HEK293T (cell line): Measurements from ENCODE around the gene AIFM3.

Source experiments
- CTCF ChIA-PET: fragments of 350-600 bp; formaldehyde crosslinking; extraction: SDS; loops from one replicate; lab custom pipeline; 2021; ENCODE audit warnings: antibody characterized with exemption, inconsistent platforms; lab: Yijun Ruan, JAX
- POLR2A ChIA-PET: fragments of 350-600 bp; formaldehyde crosslinking; extraction: SDS; loops from one replicate; lab custom pipeline; 2020; ENCODE audit warnings: antibody characterized with exemption, inconsistent platforms; lab: Yijun Ruan, JAX
- DNase-seq: peaks from one replicate; pipeline ENCODE4 v3.0.0; 2012; ENCODE audit warnings: mixed read lengths; ENCODE audit errors: extremely low spot score
- ARNT ChIP-seq: fragments of 450-650 bp; IDR thresholded peaks from 2 replicates; pipeline ENCODE4 v1.6.1; 2017; ENCODE audit warnings: mild to moderate bottlenecking
- BHLHE40 ChIP-seq: fragments of 450-650 bp; IDR thresholded peaks from 2 replicates; pipeline ENCODE4 v1.6.1; 2016; ENCODE audit warnings: mild to moderate bottlenecking, moderate library complexity, borderline replicate concordance
- CTBP1 ChIP-seq: fragments of 450-650 bp; IDR thresholded peaks from 2 replicates; pipeline ENCODE4 v1.6.1; 2016; ENCODE audit warnings: borderline replicate concordance
- ELF4 ChIP-seq: fragments of 450-650 bp; IDR thresholded peaks from 2 replicates; pipeline ENCODE4 v1.6.1; 2017; ENCODE audit warnings: antibody characterized with exemption
- FOXA1 ChIP-seq: fragments of 450-650 bp; IDR thresholded peaks from 2 replicates; pipeline ENCODE4 v1.6.1; 2016; ENCODE audit warnings: mild to moderate bottlenecking
- FOXK2 ChIP-seq: fragments of 450-650 bp; IDR thresholded peaks from 2 replicates; pipeline ENCODE4 v1.6.1; 2016; ENCODE audit warnings: mild to moderate bottlenecking
- FOXM1 ChIP-seq: fragments of 450-650 bp; IDR thresholded peaks from 2 replicates; pipeline ENCODE4 v1.6.1; 2017; ENCODE audit warnings: mild to moderate bottlenecking, borderline replicate concordance
- HDGF ChIP-seq: fragments of 450-650 bp; IDR thresholded peaks from 2 replicates; pipeline ENCODE4 v1.6.1; 2017; ENCODE audit warnings: antibody characterized with exemption, borderline replicate concordance
- L3MBTL2 ChIP-seq: fragments of 450-650 bp; conservative IDR thresholded peaks from 2 replicates; pipeline ENCODE4 v1.6.1; 2016; ENCODE audit warnings: mild to moderate bottlenecking
- LEF1 ChIP-seq: fragments of 450-650 bp; IDR thresholded peaks from 2 replicates; pipeline ENCODE4 v1.6.1; 2017; ENCODE audit warnings: mild to moderate bottlenecking, borderline replicate concordance
- NFRKB ChIP-seq: fragments of 450-650 bp; IDR thresholded peaks from 2 replicates; pipeline ENCODE4 v1.6.1; 2016; ENCODE audit warnings: mild to moderate bottlenecking, moderate library complexity
- SP1 ChIP-seq: fragments of 450-650 bp; IDR thresholded peaks from 2 replicates; pipeline ENCODE4 v1.6.1; 2017
- SUZ12 ChIP-seq: fragments of 450-650 bp; IDR thresholded peaks from 2 replicates; pipeline ENCODE4 v1.6.1; 2016; ENCODE audit warnings: mild to moderate bottlenecking
- TARDBP ChIP-seq: fragments of 450-650 bp; IDR thresholded peaks from 2 replicates; pipeline ENCODE4 v1.6.1; 2016
- ZNF384 ChIP-seq: fragments of 450-650 bp; IDR thresholded peaks from 2 replicates; pipeline ENCODE4 v1.6.1; 2016
- TF ChIP-seq, protein P1 (sequence below): fragments of 450-650 bp; IDR thresholded peaks from 2 replicates; pipeline ENCODE4 v1.6.1; 2016

The AIFM3 gene

DNA sequence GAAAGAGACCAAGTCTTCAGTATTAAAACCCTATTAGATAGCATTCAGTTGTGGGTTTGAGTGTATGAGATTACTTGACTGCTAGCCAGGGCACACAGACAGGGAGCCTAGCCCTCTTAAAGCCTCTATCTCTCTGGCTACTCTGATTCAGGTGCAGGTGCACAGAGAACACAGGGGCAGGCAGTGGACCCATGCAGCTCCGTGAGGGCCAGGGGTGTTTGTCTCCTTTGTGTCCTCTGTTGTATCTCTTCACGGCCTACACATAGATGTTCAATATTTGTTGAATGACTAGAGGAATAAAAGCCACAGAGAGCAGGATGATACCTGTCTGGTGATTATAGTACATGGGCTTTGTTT, 21.5 kb upstream of the AIFM3 start:
- ChIA-PET CTCF (interaction anchor here (0.8 kb wide), 1 partner anchor 1181 kb away, joined by 3 read pairs; no protein-coding TSS in a partner anchor), POLR2A (no interaction called here)
- TF ChIP-seq NFRKB: no peak
- no peak for TF ChIP-seq FOXM1
- TF ChIP-seq FOXK2: no peak
- no peak for TF ChIP-seq ZNF384
- TF ChIP-seq FOXA1: no peak
- no peak for TF ChIP-seq TARDBP
- no peak for TF ChIP-seq BHLHE40
- TF ChIP-seq, protein P1, sequence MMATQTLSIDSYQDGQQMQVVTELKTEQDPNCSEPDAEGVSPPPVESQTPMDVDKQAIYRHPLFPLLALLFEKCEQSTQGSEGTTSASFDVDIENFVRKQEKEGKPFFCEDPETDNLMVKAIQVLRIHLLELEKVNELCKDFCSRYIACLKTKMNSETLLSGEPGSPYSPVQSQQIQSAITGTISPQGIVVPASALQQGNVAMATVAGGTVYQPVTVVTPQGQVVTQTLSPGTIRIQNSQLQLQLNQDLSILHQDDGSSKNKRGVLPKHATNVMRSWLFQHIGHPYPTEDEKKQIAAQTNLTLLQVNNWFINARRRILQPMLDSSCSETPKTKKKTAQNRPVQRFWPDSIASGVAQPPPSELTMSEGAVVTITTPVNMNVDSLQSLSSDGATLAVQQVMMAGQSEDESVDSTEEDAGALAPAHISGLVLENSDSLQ: no peak
- TF ChIP-seq HDGF: no peak
- no peak for TF ChIP-seq ELF4
- no peak for TF ChIP-seq SUZ12
- TF ChIP-seq SP1: no peak
- TF ChIP-seq ARNT: no peak
- no peak for TF ChIP-seq L3MBTL2
- no peak for TF ChIP-seq LEF1
- TF ChIP-seq CTBP1: no peak
- no peak for DNase-seq

DNA sequence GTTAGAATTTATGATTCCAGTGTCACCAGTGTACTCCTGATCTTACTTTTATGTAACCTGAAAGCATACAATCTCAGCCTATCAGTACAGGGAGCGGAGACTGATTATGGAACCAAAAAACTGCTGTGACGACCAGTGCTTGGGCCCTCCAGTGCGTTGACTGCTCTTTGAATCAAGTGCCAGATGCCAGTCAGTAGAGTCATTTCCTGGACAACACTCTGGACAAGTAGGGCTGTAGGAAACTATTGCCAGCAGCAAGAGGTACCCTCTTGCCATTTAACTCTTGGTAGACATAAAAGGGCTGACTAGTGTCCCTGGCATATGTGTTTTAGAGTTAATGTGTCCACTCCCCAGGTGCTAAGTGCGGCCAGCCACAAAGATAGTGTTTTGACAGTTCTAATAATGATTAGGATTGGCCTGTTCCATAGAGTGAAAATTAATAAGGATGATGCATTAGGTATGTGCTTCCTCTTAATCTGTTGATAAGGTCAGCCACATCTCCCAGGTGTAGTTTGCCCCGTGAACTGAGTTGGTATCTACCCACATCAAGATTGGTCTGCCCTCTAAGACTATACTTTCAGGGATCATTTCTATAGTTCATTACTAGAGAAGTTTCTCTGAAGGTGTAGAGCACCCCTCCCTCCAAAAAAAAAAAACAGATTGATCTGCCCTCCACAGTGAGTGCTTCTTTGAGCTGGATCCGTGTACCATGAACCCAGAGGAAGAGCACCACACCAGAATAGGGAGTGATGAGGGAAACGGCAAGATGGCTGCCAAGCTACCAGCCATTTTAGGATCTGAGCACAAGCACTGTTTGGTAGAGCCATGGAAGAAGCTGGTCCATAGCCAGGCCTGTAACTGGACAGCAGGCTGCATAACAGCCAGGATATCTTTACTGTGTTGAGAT, 20.7 kb upstream of the AIFM3 start:
- ChIA-PET CTCF (interaction anchor here (0.8 kb wide), 1 partner anchor 61 kb away, joined by 3 read pairs; no protein-coding TSS in a partner anchor), POLR2A (no interaction called here)
- DNase-seq: no peak
- TF ChIP-seq FOXA1: no peak
- TF ChIP-seq, protein P1: no peak
- no peak for TF ChIP-seq SP1

DNA sequence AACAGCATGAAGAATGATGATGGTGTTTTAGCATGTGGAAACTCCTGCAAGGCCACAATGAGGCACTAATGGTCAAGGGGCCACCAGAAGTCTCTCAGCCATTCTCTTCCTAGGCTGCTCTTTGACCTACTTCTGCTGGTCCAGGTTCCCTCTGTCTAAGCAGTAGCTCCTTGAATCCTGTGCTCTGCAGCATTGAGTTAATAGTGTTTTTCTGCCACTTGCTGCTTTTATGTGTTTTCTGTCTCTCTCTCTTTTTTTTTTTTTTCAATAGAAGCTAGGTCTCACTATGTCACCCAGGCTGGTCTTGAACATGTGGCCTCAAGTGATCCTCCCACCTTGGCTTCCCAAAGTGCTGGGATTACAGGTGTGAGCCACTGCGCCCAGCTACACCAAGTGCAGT, 20.1 kb upstream of the AIFM3 start:
- ChIA-PET CTCF (interaction anchor here (0.8 kb wide), 1 partner anchor 62 kb away, joined by 3 read pairs; no protein-coding TSS in a partner anchor), POLR2A (no interaction called here)
- DNase-seq: no peak
- TF ChIP-seq CTBP1 (no peak), ARNT (no peak), ZNF384 (no peak), LEF1 (no peak), TARDBP (no peak), NFRKB (no peak)
- TF ChIP-seq, protein P1: no peak

DNA sequence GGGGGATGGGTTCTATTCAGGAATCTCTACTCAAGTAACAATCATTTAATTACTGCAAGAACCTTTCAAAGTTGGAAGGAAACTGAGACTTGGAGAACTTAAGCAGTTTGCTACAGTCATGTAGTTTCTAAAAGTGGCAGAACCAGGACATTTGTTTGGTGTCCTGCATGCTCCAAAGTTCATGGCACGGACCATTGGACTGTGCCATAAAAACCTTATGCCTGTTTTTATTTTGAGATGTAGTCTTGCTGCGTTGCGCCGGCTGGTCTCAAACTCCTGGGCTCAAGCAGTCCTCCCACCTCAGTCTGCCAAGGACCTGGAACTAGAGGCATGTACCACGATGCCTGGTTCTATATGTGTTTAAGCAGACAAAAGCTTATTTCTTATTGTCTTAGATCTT, 18.6 kb upstream of the AIFM3 start:
- ChIA-PET CTCF (no interaction called here), POLR2A (no interaction called here)
- no peak for TF ChIP-seq TARDBP
- no peak for TF ChIP-seq BHLHE40
- no peak for TF ChIP-seq ELF4
- TF ChIP-seq ARNT: no peak
- TF ChIP-seq FOXK2: no peak
- TF ChIP-seq FOXA1: no peak
- TF ChIP-seq ZNF384: no peak
- TF ChIP-seq, protein P1: no peak
- no peak for TF ChIP-seq LEF1
- TF ChIP-seq L3MBTL2: no peak
- TF ChIP-seq HDGF: no peak
- no peak for TF ChIP-seq SP1
- no peak for TF ChIP-seq SUZ12
- no peak for TF ChIP-seq NFRKB
- TF ChIP-seq FOXM1: no peak
- TF ChIP-seq CTBP1: no peak
- no peak for DNase-seq

DNA sequence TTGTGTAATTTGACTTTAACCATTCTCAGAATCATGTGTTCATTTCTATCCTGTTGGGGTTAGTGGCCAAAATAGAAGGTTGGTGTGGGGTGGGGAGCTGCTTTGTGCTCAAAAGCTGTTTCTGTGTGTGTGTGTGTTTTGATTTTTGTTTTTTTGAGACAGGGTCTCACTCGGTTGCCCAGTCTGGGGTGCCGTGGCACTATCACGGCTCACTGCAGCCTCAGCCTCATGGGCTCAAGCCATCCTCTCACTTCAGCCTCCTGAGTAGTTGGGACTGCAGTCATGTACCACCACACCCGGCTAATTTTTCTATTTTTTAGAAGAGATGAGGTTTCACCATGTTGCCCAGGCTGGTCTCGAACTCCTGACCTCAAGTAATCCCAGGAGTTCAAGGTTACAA, 18.1 kb upstream of the AIFM3 start:
- ChIA-PET CTCF (no interaction called here), POLR2A (interaction anchor here (0.6 kb wide), 1 partner anchor 32 kb away, joined by 3 read pairs; the partner anchor contains the start of gene CRKL)

More for the DNA sequence above, 18.1 kb upstream of the AIFM3 start:
- TF ChIP-seq L3MBTL2 (no peak), CTBP1 (no peak), NFRKB (no peak), HDGF (no peak), ELF4 (no peak), BHLHE40 (no peak), SP1 (no peak), ARNT (no peak), FOXK2 (no peak), SUZ12 (no peak), FOXA1 (no peak)
- TF ChIP-seq, protein P1: no peak
- DNase-seq: no peak
